NB4 (cell line): Measurements from ENCODE around the gene UBASH3A.
A peak's percentile ranks its signal among the peaks of the same experiment; 100 is the strongest.

Source experiments
- DNase-seq: peaks from one replicate; pipeline ENCODE4 v3.0.0; 2010; ENCODE audit warnings: low read depth
- H3K4me3 ChIP-seq: one replicate; pipeline ENCODE4 v1.5.1; 2011; ENCODE audit warnings: mild to moderate bottlenecking, low read depth, low read length, moderate library complexity
- MYC ChIP-seq: IDR thresholded peaks from 2 replicates; pipeline ENCODE4 v1.6.1; 2011; ENCODE audit warnings: low read depth, low read length
- POLR2A ChIP-seq: IDR thresholded peaks from 2 replicates; pipeline ENCODE4 v1.6.1; 2011; ENCODE audit warnings: mild to moderate bottlenecking; ENCODE audit not compliant: insufficient read length; ENCODE audit errors: extremely low read depth
- TF ChIP-seq, protein P1 (sequence below): IDR thresholded peaks from 2 replicates; pipeline ENCODE4 v1.6.1; 2011; ENCODE audit warnings: low read depth, low read length
- TF ChIP-seq, protein P2 (sequence below): IDR thresholded peaks from one replicate; pipeline ENCODE4 v1.5.1; 2012; ENCODE audit warnings: low read depth, low read length

UBASH3A gene

DNA sequence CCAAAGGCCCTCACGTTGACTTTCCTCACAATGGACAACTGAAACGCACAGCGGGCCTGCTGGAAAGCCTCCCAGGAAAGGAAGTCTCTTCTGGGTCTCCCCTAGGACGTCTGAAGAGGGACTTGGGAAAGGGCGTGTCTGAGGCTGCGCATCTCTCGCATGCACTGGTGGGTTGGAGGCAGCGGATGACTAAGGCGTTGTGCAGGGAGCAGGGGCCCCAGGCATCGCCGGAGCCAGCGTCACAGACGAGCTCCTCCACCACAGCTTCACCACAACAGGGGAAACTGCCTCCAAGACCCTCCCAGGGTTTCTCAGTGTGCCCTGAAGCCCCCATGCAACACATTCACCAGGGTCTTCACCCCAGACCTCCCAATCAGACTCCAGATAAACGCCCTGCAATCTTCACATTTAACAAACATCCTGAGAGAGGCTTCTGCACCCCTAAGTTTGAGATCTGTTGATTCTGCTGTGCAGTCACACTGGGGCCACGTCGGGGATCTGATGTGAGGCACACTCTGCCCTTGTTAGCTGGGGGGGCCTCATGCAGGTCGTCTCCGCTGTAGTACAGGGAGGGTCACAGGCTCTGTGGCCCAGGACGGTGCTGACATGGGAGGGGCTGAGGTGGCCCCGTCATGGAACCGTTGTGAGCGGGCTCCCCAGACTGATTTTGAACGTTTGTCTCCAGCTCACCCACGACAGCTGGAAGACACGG is 30.4 kb upstream of the UBASH3A start:
- DNase-seq, result peak; percentile 31
- TF ChIP-seq, protein P1, sequence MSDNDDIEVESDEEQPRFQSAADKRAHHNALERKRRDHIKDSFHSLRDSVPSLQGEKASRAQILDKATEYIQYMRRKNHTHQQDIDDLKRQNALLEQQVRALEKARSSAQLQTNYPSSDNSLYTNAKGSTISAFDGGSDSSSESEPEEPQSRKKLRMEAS, result no peak
- TF ChIP-seq, protein P2, sequence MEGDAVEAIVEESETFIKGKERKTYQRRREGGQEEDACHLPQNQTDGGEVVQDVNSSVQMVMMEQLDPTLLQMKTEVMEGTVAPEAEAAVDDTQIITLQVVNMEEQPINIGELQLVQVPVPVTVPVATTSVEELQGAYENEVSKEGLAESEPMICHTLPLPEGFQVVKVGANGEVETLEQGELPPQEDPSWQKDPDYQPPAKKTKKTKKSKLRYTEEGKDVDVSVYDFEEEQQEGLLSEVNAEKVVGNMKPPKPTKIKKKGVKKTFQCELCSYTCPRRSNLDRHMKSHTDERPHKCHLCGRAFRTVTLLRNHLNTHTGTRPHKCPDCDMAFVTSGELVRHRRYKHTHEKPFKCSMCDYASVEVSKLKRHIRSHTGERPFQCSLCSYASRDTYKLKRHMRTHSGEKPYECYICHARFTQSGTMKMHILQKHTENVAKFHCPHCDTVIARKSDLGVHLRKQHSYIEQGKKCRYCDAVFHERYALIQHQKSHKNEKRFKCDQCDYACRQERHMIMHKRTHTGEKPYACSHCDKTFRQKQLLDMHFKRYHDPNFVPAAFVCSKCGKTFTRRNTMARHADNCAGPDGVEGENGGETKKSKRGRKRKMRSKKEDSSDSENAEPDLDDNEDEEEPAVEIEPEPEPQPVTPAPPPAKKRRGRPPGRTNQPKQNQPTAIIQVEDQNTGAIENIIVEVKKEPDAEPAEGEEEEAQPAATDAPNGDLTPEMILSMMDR, result no peak
- no peak for TF ChIP-seq MYC
- no peak for TF ChIP-seq POLR2A
- H3K4me3 ChIP-seq, result no peak overlapping the region

DNA sequence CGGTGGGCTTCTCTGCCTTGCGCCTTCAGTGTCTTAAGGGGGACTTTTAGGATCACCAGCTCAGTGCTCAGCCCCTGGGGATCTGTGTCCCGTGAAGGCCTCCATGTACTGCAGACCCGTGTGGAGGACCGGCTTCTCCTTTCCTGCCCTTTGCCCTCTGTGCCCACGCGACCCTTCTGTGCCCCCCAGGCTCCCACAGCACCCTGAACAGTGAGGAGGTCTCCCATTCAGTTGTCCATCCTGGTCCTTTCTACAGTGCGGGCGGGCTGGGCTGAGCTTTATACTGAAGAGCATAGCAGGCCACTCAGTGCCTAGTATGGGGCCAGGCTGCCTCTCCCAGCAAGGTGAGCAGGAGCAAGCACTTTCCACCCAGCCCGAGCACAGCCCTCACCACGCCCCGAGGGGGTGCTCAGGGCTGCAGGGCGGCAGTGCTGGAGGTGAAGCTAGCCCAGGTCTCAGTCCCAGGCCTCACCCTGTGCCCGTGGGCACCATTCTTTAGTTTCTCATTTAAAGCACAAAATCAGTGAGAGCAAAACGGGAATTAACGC is 29.7 kb upstream of the UBASH3A start:
- no peak overlapping the region for H3K4me3 ChIP-seq
- TF ChIP-seq, protein P2, result no peak
- DNase-seq, result no peak

DNA sequence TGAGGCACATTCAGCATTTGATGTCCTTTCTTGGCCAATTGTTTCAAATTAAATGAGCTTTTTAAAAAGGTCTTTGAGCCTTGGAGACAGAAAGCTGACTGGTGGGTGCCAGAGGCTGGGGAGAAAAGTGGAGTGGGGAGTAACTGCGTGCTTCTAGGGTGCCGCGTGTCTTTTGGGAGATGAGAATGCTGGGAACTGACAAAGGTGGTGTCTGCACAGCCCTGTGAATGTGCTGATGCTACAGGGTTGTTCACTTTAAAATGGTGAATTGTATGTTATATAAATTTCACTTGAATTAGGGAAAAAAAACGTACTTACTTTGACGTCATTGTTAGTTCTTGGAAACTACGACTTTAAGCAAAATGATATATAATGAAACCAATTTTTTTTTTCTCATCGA is 29.2 kb upstream of the UBASH3A start:
- H3K4me3 ChIP-seq, result no peak overlapping the region
- DNase-seq, result no peak
- TF ChIP-seq MYC, result no peak

DNA sequence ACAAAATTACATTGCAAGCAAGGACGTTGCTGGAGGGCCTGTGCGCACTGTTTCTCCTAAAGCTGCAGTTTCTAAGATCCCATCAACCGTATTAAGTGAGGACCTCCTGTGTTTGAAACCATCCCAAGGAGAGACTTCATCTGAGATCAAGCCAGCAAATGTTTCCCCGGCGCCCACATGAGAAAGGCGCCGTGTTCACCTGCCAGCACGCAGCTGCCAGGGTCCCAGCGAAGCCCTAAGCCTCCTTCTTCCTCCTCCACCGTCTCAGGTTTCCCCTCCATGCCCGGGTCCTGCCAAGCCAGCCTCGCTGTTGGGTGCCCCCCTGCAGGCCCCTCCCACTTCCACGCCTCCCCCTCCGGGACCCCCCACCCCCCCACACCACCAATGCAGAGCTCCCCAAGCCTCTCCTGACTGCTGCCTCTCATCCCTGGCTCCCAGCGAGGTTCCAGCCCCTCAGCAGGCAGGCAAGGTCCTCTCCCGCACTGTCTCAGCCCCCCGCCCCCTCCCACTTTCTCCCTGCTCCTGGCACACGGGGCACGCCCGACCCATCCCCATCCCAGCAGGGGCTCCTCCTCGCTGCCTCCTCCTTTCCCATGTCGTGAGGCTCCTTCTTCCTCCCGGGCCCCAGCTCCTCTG is 28.7 kb upstream of the UBASH3A start:
- DNase-seq, result no peak

DNA sequence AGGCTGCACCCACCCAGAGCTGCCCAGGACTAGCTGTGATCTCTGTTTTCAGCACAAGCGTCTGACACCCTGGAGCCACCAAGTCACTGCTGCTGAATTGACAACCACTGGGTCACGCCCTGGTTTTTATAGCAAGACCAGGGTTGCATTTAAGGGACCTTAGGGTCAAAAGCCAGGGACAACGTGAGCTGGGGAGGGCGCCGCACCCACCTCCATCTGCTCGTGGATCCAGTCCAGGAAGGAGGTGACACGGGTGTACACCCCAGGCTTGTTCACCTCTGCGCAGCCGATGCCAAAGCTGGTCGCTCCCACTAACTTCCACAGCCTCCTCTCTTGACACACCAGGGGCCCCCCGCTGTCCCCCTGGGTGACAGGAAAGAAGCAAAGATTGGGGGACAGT is 28.2 kb upstream of the UBASH3A start:
- DNase-seq, result no peak
- TF ChIP-seq, protein P1, result no peak
- no peak for TF ChIP-seq MYC
- TF ChIP-seq, protein P2, result no peak
- TF ChIP-seq POLR2A, result no peak
- no peak overlapping the region for H3K4me3 ChIP-seq

More for the DNA sequence above, 28.7 kb upstream of the UBASH3A start:
- TF ChIP-seq POLR2A (no peak), MYC (no peak)
- TF ChIP-seq, protein P2, result no peak
- TF ChIP-seq, protein P1, result no peak
- no peak overlapping the region for H3K4me3 ChIP-seq

DNA sequence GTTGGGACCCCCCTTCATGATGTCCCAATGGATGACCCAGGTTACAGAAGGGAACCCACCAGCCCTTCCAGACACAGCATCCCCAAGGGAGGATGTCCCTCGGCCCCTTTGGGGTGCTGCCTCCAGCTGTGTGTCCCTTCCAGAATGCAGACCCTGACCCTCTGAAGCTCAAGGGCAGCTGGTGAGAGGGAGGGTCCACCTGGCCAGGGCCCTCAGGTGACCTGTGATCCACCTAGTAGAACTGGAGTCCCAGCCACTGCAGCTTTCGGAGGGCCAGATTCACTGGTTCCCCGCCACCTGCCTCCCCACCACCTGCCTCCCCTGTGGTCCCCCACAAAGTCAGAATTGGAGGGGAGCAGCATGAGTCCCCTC is 27.8 kb upstream of the UBASH3A start:
- no peak for DNase-seq
- H3K4me3 ChIP-seq, result no peak overlapping the region
- TF ChIP-seq, protein P2, result no peak
- TF ChIP-seq MYC (no peak), POLR2A (no peak)
- TF ChIP-seq, protein P1, result no peak
